Neural cell (in vitro differentiated cells): ENCODE results near the gene INSL6. TPM values are rescaled to one million over a fixed set of nuclear protein-coding genes. Genes with fewer than 3 reads are reported as not detected.

Experiments
- H2AFZ ChIP-seq: fragments of 200-600, 300-800 bp; sonication (generic), shearing (Covaris generic); 2 replicates; pipeline ENCODE4 v1.6.0; 2014; ENCODE audit warnings: low read depth, mild to moderate bottlenecking, antibody characterized with exemption, low read length, moderate library complexity
- H3F3A ChIP-seq: fragments of 200-600 bp; shearing (Covaris generic); 2 replicates; pipeline ENCODE4 v1.6.1; 2016; ENCODE audit warnings: mild to moderate bottlenecking, moderate library complexity, mixed read lengths, antibody characterized with exemption, low read length; ENCODE audit not compliant: insufficient read depth, poor library complexity, severe bottlenecking
- H3K27ac ChIP-seq: fragments of 200-600, 300-800 bp; sonication (generic), shearing (Covaris generic); 2 replicates; pipeline ENCODE4 v1.5.1; 2014; ENCODE audit warnings: mild to moderate bottlenecking, low read length, moderate library complexity
- H3K27me3 ChIP-seq: fragments of 300-800, 200-600 bp; sonication (generic), shearing (Covaris generic); 2 replicates; pipeline ENCODE4 v1.6.0; 2014; ENCODE audit warnings: mild to moderate bottlenecking, low read depth, low read length, moderate library complexity; ENCODE audit not compliant: insufficient read depth
- H3K36me3 ChIP-seq: fragments of 300-800, 200-600 bp; sonication (generic), shearing (Covaris generic); 2 replicates; pipeline ENCODE4 v1.5.1; 2014; ENCODE audit warnings: mild to moderate bottlenecking, antibody characterized with exemption, low read length, moderate library complexity; ENCODE audit not compliant: insufficient read depth
- H3K4me2 ChIP-seq: fragments of 300-800, 200-600 bp; sonication (generic), shearing (Covaris generic); 2 replicates; pipeline ENCODE4 v1.6.0; 2014; ENCODE audit warnings: mild to moderate bottlenecking, low read length
- H3K4me3 ChIP-seq: fragments of 300-800, 200-600 bp; sonication (generic), shearing (Covaris generic); 2 replicates; pipeline ENCODE4 v1.5.1; 2014; ENCODE audit warnings: mild to moderate bottlenecking, low read length, moderate library complexity
- H3K79me2 ChIP-seq: fragments of 200-600 bp; shearing (Covaris generic); replicated peaks from 2 replicates; pipeline ENCODE4 v1.6.0; 2014; ENCODE audit warnings: mild to moderate bottlenecking, low read length, moderate library complexity; ENCODE audit not compliant: insufficient read depth
- H3K9ac ChIP-seq: fragments of 300-800, 200-600 bp; sonication (generic), shearing (Covaris generic); 2 replicates; pipeline ENCODE4 v1.6.1; 2016; ENCODE audit warnings: mild to moderate bottlenecking, low read length, mixed read lengths
- H3K9me2 ChIP-seq: fragments of 200-600 bp; shearing (Covaris generic); 2 replicates; pipeline ENCODE4 v1.6.1; 2016; ENCODE audit warnings: mild to moderate bottlenecking, low read length, mixed read lengths; ENCODE audit not compliant: insufficient read depth
- H3K9me3 ChIP-seq: fragments of 200-600, 300-800 bp; sonication (generic), shearing (Covaris generic); 2 replicates; pipeline ENCODE4 v1.6.1; 2016; ENCODE audit warnings: mild to moderate bottlenecking, mixed run types, low read length, moderate library complexity, mixed read lengths
- H4K20me1 ChIP-seq: fragments of 200-600 bp; shearing (Covaris generic); 2 replicates; pipeline ENCODE4 v1.6.1; 2016; ENCODE audit warnings: mild to moderate bottlenecking, mixed run types; ENCODE audit not compliant: insufficient read depth
- CTCF ChIP-seq: fragments of 450-650 bp; IDR thresholded peaks from 2 replicates; pipeline ENCODE4 v1.5.1; 2014; ENCODE audit warnings: antibody characterized with exemption, mild to moderate bottlenecking, moderate library complexity; ENCODE audit not compliant: poor library complexity, severe bottlenecking
- EP300 ChIP-seq: fragments of 450-650 bp; conservative IDR thresholded peaks from 2 replicates; pipeline ENCODE4 v1.6.1; 2014; ENCODE audit warnings: antibody characterized with exemption, mild to moderate bottlenecking, moderate library complexity; ENCODE audit not compliant: poor library complexity, severe bottlenecking
- EZH2 ChIP-seq: fragments of 200-600, 300-800 bp; shearing (Covaris generic), sonication (generic); IDR thresholded peaks from 2 replicates; pipeline ENCODE4 v1.6.1; 2014; ENCODE audit warnings: antibody characterized with exemption, low read length, borderline replicate concordance, mild to moderate bottlenecking; ENCODE audit not compliant: insufficient read depth, poor library complexity, severe bottlenecking
- MXI1 ChIP-seq: fragments of 450-650 bp; conservative IDR thresholded peaks from 2 replicates; pipeline ENCODE4 v1.6.1; 2014; ENCODE audit warnings: antibody characterized with exemption, mild to moderate bottlenecking; ENCODE audit not compliant: poor library complexity, severe bottlenecking
- POLR2AphosphoS5 ChIP-seq: IDR thresholded peaks from 2 replicates; pipeline ENCODE4 v1.6.1; 2012
- RAD21 ChIP-seq: fragments of 450-650 bp; conservative IDR thresholded peaks from 2 replicates; pipeline ENCODE4 v1.6.1; 2014; ENCODE audit warnings: antibody characterized with exemption, mild to moderate bottlenecking, moderate library complexity
- REST ChIP-seq: IDR thresholded peaks from 2 replicates; pipeline ENCODE4 v1.6.1; 2012; ENCODE audit warnings: borderline replicate concordance
- SMC3 ChIP-seq: fragments of 450-650 bp; conservative IDR thresholded peaks from 2 replicates; pipeline ENCODE4 v1.6.1; 2014; ENCODE audit warnings: antibody characterized with exemption, mild to moderate bottlenecking, moderate library complexity; ENCODE audit not compliant: poor library complexity
- TAF1 ChIP-seq: IDR thresholded peaks from 2 replicates; pipeline ENCODE4 v1.6.1; 2012; ENCODE audit warnings: low read depth
- polyA minus RNA-seq: library from RNA; depleted of rRNA, polyadenylated mRNA; stranded (reverse); fragments of >200 nt; gene quantifications from 2 replicates; pipeline ENCODE4 v1.2.3, GENCODE V29; 2014
- polyA plus RNA-seq: library from polyadenylated mRNA; depleted of rRNA; stranded (reverse); fragments of >200 nt; gene quantifications from 2 replicates; pipeline ENCODE4 v1.2.3, GENCODE V29; 2014

The INSL6 gene
- not detected in 2 replicates for polyA plus RNA-seq
- polyA minus RNA-seq = not detected in 2 replicates

GRCh38 chr9:5185220-5185840 lies at the start of gene INSL6:
TSS of gene INSL6 (minus strand) at chr9:5185639. CDS start at chr9:5185602, 37 bp downstream.
- Histone ChIP-seq H2AFZ (no peak within 1 kb of the TSS), H3F3A (no peaks in the 10 kb centered on the region), H3K4me3 (no peak within 1 kb of the TSS), H3K4me2 (no peak within 1 kb of the TSS), H3K9ac (no peak within 1 kb of the TSS), H3K36me3 (no peaks in the 10 kb centered on the region), H3K9me3 (no peaks in the 10 kb centered on the region), H3K79me2 (no peaks in the 10 kb centered on the region), H3K27ac (no peak within 1 kb of the TSS), H3K27me3 (no peaks in the 10 kb centered on the region), H4K20me1 (no peaks in the 10 kb centered on the region), H3K9me2 (no peaks in the 10 kb centered on the region)
- TF ChIP-seq CTCF = no peak
- TF ChIP-seq POLR2AphosphoS5 = no peak
- no peak for TF ChIP-seq EP300

GRCh38 chr9:5231212-5231611 lies 45.8 kb upstream of the INSL6 start, which contains the start of gene INSL4:
TSS of gene INSL4 (plus strand) at chr9:5231419. CDS start at chr9:5231524, 105 bp downstream.
- H3K27ac ChIP-seq = no peak within 1 kb of the TSS
- TF ChIP-seq MXI1 = no peak
- no peak for TF ChIP-seq SMC3
- TF ChIP-seq REST = no peak
- TF ChIP-seq POLR2AphosphoS5 = no peak
- no peak for TF ChIP-seq CTCF
- TF ChIP-seq TAF1 = no peak
- TF ChIP-seq EZH2 = no peak
- TF ChIP-seq EP300 = no peak
- no peak for TF ChIP-seq RAD21
- H2AFZ ChIP-seq = no peak within 1 kb of the TSS
- H3K9me2 ChIP-seq = no peaks in the 10 kb centered on the region
- H3K79me2 ChIP-seq = no peaks in the 10 kb centered on the region
- H4K20me1 ChIP-seq = no peaks in the 10 kb centered on the region
- H3K36me3 ChIP-seq = no peaks in the 10 kb centered on the region
- no peak within 1 kb of the TSS for H3K4me2 ChIP-seq
- no peaks in the 10 kb centered on the region for H3K27me3 ChIP-seq
- no peak within 1 kb of the TSS for H3K4me3 ChIP-seq
- H3K9me3 ChIP-seq = no peaks in the 10 kb centered on the region
- H3K9ac ChIP-seq = no peak within 1 kb of the TSS
- H3F3A ChIP-seq = no peaks in the 10 kb centered on the region
